Kidney (tissue), 14 donors: Measurements from ENCODE around the gene ACOX2. TPM values are rescaled to one million over a fixed set of nuclear protein-coding genes. Genes with fewer than 3 reads are reported as not detected.

Experiments
- DNase-seq, 5 donors: peaks; one replicate each; pipeline ENCODE4 v3.0.0-alpha.2; 2013 to 2020
- FAIRE-seq: peaks from 2 replicates; lab custom pipeline; 2012; peaks lifted over from hg19 to GRCh38; lab: Jason Lieb, UNC
- H3K27ac ChIP-seq, 2 donors: one replicate each; pipeline ENCODE4 v1.7.0; 2013; ENCODE audit warnings: low read depth in 2 of 2, low read length in 2 of 2, inconsistent platforms in 1 of 2
- H3K27me3 ChIP-seq: one replicate; pipeline ENCODE4 v1.7.1; 2013; ENCODE audit warnings: low read length, inconsistent platforms; ENCODE audit not compliant: control insufficient read depth, insufficient read depth
- H3K36me3 ChIP-seq, 3 donors: one replicate each; pipeline versions ENCODE4 v1.7.0 to v1.7.1; 2013; ENCODE audit warnings: low read length in 3 of 3, control low read depth in 1 of 3, inconsistent platforms in 1 of 3; ENCODE audit not compliant: insufficient read depth in 3 of 3, control insufficient read depth in 2 of 3
- H3K4me1 ChIP-seq, 3 donors: one replicate each; pipeline versions ENCODE4 v1.7.0 to v1.7.1; 2013; ENCODE audit warnings: low read length in 3 of 3, inconsistent platforms in 1 of 3, low read depth in 1 of 3; ENCODE audit not compliant: control insufficient read depth in 2 of 3, insufficient read depth in 2 of 3
- H3K4me3 ChIP-seq, 3 donors: one replicate each; pipeline versions ENCODE4 v1.7.0 to v1.8.1; 2013; ENCODE audit warnings: low read length in 3 of 3, control low read depth in 1 of 3, inconsistent platforms in 1 of 3
- H3K9ac ChIP-seq, 3 donors: one replicate each; pipeline versions ENCODE4 v1.7.0 to v1.7.1; 2013; ENCODE audit warnings: low read length in 3 of 3, control low read depth in 1 of 3, inconsistent platforms in 1 of 3
- H3K9me3 ChIP-seq, 3 donors: one replicate each; pipeline versions ENCODE4 v1.7.0 to v1.7.1; 2013; ENCODE audit warnings: low read length in 3 of 3, control low read depth in 1 of 3, inconsistent platforms in 1 of 3; ENCODE audit not compliant: control insufficient read depth in 2 of 3, insufficient read depth in 1 of 3
- CTCF ChIP-seq: IDR thresholded peaks from 3 replicates; pipeline ENCODE4 v1.5.1; 2012; ENCODE audit warnings: mild to moderate bottlenecking, moderate library complexity, borderline replicate concordance; ENCODE audit not compliant: insufficient read depth; ENCODE audit errors: extremely low read depth
- intact Hi-C: fragments of 100-400 bp; cut with DNase I; formaldehyde crosslinking; loops from one replicate; pipeline ENCODE4 v1.11.1; 2022
- polyA plus RNA-seq: library from polyadenylated mRNA; stranded (reverse); fragments of 350-450 nt; fragmentation: Illumina TruSeq; extraction: RNeasy Lipid Tissue Mini Kit (QIAGEN cat#74804); gene quantifications from one replicate; pipeline ENCODE4 v1.2.3, GENCODE V29; 2014; ENCODE audit warnings: low read depth, low replicate concordance; ENCODE audit not compliant: insufficient read depth
- total RNA-seq: library from RNA; stranded (reverse); fragmentation: NEBNext Ultra II Directional; extraction: Animal tissue kit (Norgen Biotek cat#: 25700); gene quantifications from one replicate; pipeline ENCODE4 v1.2.1, GENCODE V29; 2021
- donor health status: control.
- donor health status: control.
- donor health status: control.
- donor health status: control.
- donor health status: control.
- donor health status: DM: yes; HTN: yes; CAD: no.
- donor health status: Normal renal cell carcinoma (clear cell type).

The ACOX2 gene
- total and polyA plus RNA-seq, 2 donors from 2014 or later: 18.6 to 85.5 TPM

- H3K27ac ChIP-seq: peak overlapping the region; percentile 78 to 81
- H3K9me3 ChIP-seq: no peaks in the 10 kb centered on the region
- peaks cover 0 to 31% (median 9%) of the 10 kb centered on the region in 3 donors for H3K4me1 ChIP-seq
- no peak for TF ChIP-seq CTCF
- intact Hi-C loops: no loop called here
- H3K9ac ChIP-seq: peak overlapping the region in 2 of 3 donors; percentile 26 to 65
- no peaks in the 10 kb centered on the region for H3K27me3 ChIP-seq
- H3K36me3 ChIP-seq: no peaks in the 10 kb centered on the region
- peak overlapping the region in 2 of 3 donors; percentile 46 to 49 for H3K4me3 ChIP-seq
- DNase-seq (no peak), FAIRE-seq (no peak)
These were observed 39.7 kb upstream of the ACOX2 start for GRCh38 chr3:58576716-58577115.

- Histone ChIP-seq H3K4me3 (peak overlapping the region in 2 of 3 donors; percentile 46 to 49), H3K4me1 (peaks cover 0 to 31% (median 5%) of the 10 kb centered on the region in 3 donors), H3K27me3 (no peaks in the 10 kb centered on the region), H3K9me3 (no peaks in the 10 kb centered on the region), H3K27ac (peak overlapping the region; percentile 78 to 81), H3K9ac (peak overlapping the region in 2 of 3 donors; percentile 6 to 65), H3K36me3 (no peaks in the 10 kb centered on the region)
- DNase-seq (no peak), FAIRE-seq (no peak)
- intact Hi-C loops: no loop called here
- TF ChIP-seq CTCF: no peak
These were observed 39.1 kb upstream of the ACOX2 start for GRCh38 chr3:58575971-58576652.

GRCh38 chr3:58574682-58575081 lies 37.7 kb upstream of the ACOX2 start:
- Histone ChIP-seq H3K4me1 (peaks cover 0 to 28% (median 0%) of the 10 kb centered on the region in 3 donors), H3K27ac (no peak overlapping the region), H3K9me3 (no peaks in the 10 kb centered on the region), H3K36me3 (no peaks in the 10 kb centered on the region), H3K9ac (peak overlapping the region in 1 of 3 donors; percentile 14), H3K4me3 (no peak overlapping the region), H3K27me3 (no peaks in the 10 kb centered on the region)
- DNase-seq (no peak), FAIRE-seq (no peak)
- intact Hi-C loops: no loop called here
- no peak for TF ChIP-seq CTCF
